CD8-positive, alpha-beta memory T cell (primary cell): ENCODE measurements around the gene PLEKHA6. TPM values are rescaled to one million over a fixed set of nuclear protein-coding genes. Genes with fewer than 3 reads are reported as not detected.

Experiments
- CTCF ChIA-PET: fragments of 350-600 bp; sonication (Branson Sonifier 250); formaldehyde crosslinking; loops from one replicate; lab custom pipeline; 2021; ENCODE audit warnings: antibody characterized with exemption; lab: Charles Lee
- POLR2A ChIA-PET: fragments of 350-600 bp; sonication (Branson Sonifier 250); formaldehyde crosslinking; loops from one replicate; lab custom pipeline; 2021; ENCODE audit warnings: antibody characterized with exemption; lab: Charles Lee
- DNase-seq, 5 donors: peaks; one replicate each; pipeline versions ENCODE4 v3.0.0 to v3.0.0-alpha.2; 2020 to 2022; ENCODE audit warnings: mixed read lengths in 1 of 5
- H3K27ac ChIP-seq: one replicate; pipeline ENCODE4 v1.7.0; 2013; ENCODE audit warnings: low read depth, mild to moderate bottlenecking, low read length, moderate library complexity
- H3K27me3 ChIP-seq: 2 replicates; pipeline ENCODE4 v1.7.0; 2013; ENCODE audit warnings: low read length, mild to moderate bottlenecking; ENCODE audit not compliant: insufficient read depth, poor library complexity, severe bottlenecking
- H3K36me3 ChIP-seq: 2 replicates; pipeline ENCODE4 v1.7.0; 2013; ENCODE audit warnings: mild to moderate bottlenecking, low read length, moderate library complexity; ENCODE audit not compliant: insufficient read depth
- H3K4me1 ChIP-seq: 2 replicates; pipeline ENCODE4 v1.7.0; 2013; ENCODE audit warnings: mild to moderate bottlenecking, low read length, moderate library complexity; ENCODE audit not compliant: insufficient read depth
- H3K4me3 ChIP-seq: 2 replicates; pipeline ENCODE4 v1.7.0; 2013; ENCODE audit warnings: mild to moderate bottlenecking, low read length
- H3K9me3 ChIP-seq: 2 replicates; pipeline ENCODE4 v1.7.0; 2013; ENCODE audit warnings: mild to moderate bottlenecking, low read length
- H3K27ac Mint-ChIP-seq, 8 donors: one replicate each; pipeline ENCODE4 v1.8.0; 2020 to 2021; ENCODE audit warnings: mixed read lengths in 8 of 8, mild to moderate bottlenecking in 6 of 8, inconsistent platforms in 3 of 8, moderate library complexity in 3 of 8
- H3K27me3 Mint-ChIP-seq, 2 donors: one replicate each; pipeline ENCODE4 v1.8.0; 2020 to 2021; ENCODE audit warnings: mixed read lengths in 2 of 2, mild to moderate bottlenecking in 1 of 2, moderate library complexity in 1 of 2
- H3K36me3 Mint-ChIP-seq, 3 donors: one replicate each; pipeline ENCODE4 v1.8.0; 2020 to 2021; ENCODE audit warnings: mixed read lengths in 3 of 3, inconsistent platforms in 1 of 3, mild to moderate bottlenecking in 1 of 3
- H3K4me1 Mint-ChIP-seq, 3 donors: one replicate each; pipeline ENCODE4 v1.8.0; 2020 to 2021; ENCODE audit warnings: mixed read lengths in 3 of 3, inconsistent platforms in 1 of 3, mild to moderate bottlenecking in 1 of 3
- H3K4me3 Mint-ChIP-seq, 7 donors: one replicate each; pipeline ENCODE4 v1.8.0; 2020 to 2021; ENCODE audit warnings: mixed read lengths in 7 of 7, mild to moderate bottlenecking in 6 of 7, moderate library complexity in 4 of 7, inconsistent platforms in 2 of 7
- H3K9me3 Mint-ChIP-seq, 5 donors: one replicate each; pipeline ENCODE4 v1.8.0; 2020 to 2022; ENCODE audit warnings: mixed read lengths in 5 of 5, mild to moderate bottlenecking in 3 of 5, moderate library complexity in 2 of 5, inconsistent platforms in 1 of 5
- polyA plus RNA-seq: library from polyadenylated mRNA; unstranded; fragments of 300-500 nt; fragmentation: Illumina TruSeq; gene quantifications from one replicate; pipeline ENCODE4 v1.2.3, GENCODE V29; 2021
- total RNA-seq, 2 experiments: library from RNA; stranded (reverse); gene quantifications; one replicate each; pipeline ENCODE4 v1.2.3, GENCODE V29; 2021

PLEKHA6 gene
- total and polyA plus RNA-seq, 3 experiments from 2014 or later = 0.09 to 0.13 TPM; not detected in 1

DNA sequence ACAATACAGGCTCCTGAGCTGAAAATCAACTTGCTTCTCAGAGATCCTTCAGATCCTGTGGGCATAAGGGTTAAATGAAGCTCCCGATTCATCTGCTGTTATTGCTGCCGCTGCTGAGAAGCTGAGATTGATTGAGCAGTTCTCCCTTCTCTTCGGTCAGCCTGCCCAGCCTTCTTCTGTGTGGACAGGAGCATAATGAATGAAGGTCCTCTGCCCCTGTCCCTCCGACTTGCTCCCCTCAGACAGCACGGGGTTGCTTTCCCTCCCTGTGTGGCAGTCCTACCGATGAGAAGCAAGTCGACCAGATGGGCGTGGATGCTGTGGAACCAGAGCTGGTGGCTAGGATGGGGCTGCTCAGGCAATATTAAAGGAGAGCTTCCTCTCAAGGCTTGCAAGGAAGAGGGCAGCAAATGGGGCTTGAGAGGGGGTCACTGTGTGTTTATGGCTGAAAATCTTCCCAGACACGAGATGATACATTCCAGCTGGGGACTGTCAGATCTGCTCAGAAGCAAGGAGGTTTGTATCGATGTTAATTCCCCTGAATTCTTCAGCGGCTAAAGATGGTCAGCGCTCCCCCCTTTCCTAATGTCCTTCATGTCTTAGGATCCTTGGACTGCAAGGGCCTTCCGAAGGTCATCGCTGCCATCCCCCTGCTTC lies 82.0 kb downstream of the PLEKHA6 start:
- no peak overlapping the region for H3K4me3 Mint-ChIP-seq
- H3K9me3 Mint-ChIP-seq = no peaks in the 10 kb centered on the region
- DNase-seq = no peak
- H3K4me1 Mint-ChIP-seq = no peaks in the 10 kb centered on the region
- Histone ChIP-seq H3K4me1 (no peaks in the 10 kb centered on the region), H3K27me3 (peaks cover 4% of the 10 kb centered on the region), H3K36me3 (no peaks in the 10 kb centered on the region), H3K27ac (no peak overlapping the region), H3K4me3 (no peak overlapping the region), H3K9me3 (no peaks in the 10 kb centered on the region)
- ChIA-PET CTCF (interaction anchor here (0.7 to 1.0 kb wide), 2 partner anchors 17 to 71 kb away, joined by 3 read pairs; no protein-coding TSS in a partner anchor), POLR2A (no interaction called here)
- no peak overlapping the region for H3K27ac Mint-ChIP-seq
- no peaks in the 10 kb centered on the region for H3K36me3 Mint-ChIP-seq
- H3K27me3 Mint-ChIP-seq = peaks cover 22 to 68% of the 10 kb centered on the region in 2 donors

DNA sequence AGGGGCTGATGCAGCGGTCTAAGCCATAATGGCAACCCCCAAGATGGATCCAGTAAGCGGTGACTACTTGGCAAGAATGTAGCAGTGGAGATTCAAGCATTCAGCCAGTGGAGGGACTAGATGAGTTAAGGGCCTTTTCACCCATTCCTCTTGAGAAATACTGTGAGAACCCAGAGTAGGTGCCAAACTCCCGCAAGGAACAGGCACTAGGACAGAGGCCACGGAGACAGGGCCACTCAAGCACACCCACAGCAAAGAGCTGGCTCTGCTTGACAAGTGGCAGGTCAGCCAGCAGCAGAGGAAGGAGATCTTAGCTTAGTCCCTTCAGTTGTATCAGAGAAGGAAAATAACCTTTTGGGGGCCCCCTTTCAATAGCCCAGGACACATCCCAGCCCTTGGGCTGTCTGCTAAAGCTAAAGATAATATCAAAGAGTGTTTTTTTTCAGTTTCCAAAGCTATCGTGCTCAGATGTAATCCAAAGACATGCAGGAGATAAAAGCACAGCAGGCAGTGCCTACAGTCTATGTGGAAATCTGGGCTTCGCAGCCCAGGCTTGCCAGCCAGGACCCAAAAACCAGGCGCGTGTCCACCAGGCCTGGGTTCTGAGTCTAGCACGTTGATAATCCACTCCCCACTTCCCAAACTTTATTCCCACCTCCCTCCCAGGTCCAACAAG lies 83.9 kb downstream of the PLEKHA6 start:
- no peak overlapping the region for H3K4me3 Mint-ChIP-seq
- Histone ChIP-seq H3K4me1 (no peaks in the 10 kb centered on the region), H3K9me3 (no peaks in the 10 kb centered on the region), H3K4me3 (no peak overlapping the region), H3K36me3 (no peaks in the 10 kb centered on the region), H3K27ac (no peak overlapping the region), H3K27me3 (peaks cover 4% of the 10 kb centered on the region)
- no peaks in the 10 kb centered on the region for H3K4me1 Mint-ChIP-seq
- no peak overlapping the region for H3K27ac Mint-ChIP-seq
- CTCF ChIA-PET = no interaction called here
- POLR2A ChIA-PET = no interaction called here
- no peaks in the 10 kb centered on the region for H3K36me3 Mint-ChIP-seq
- peaks cover 16 to 54% of the 10 kb centered on the region in 2 donors for H3K27me3 Mint-ChIP-seq
- no peak for DNase-seq
- no peaks in the 10 kb centered on the region for H3K9me3 Mint-ChIP-seq

- H3K27me3 ChIP-seq = no peaks in the 10 kb centered on the region
- H3K27ac ChIP-seq = no peak overlapping the region
- POLR2A ChIA-PET = no interaction called here
- Mint-ChIP-seq H3K27ac (no peak overlapping the region), H3K4me1 (no peaks in the 10 kb centered on the region), H3K9me3 (no peaks in the 10 kb centered on the region), H3K4me3 (no peak overlapping the region), H3K36me3 (no peaks in the 10 kb centered on the region), H3K27me3 (peaks cover 15 to 41% of the 10 kb centered on the region in 2 donors)
- H3K9me3 ChIP-seq = no peaks in the 10 kb centered on the region
- no peak for DNase-seq
- H3K4me3 ChIP-seq = no peak overlapping the region
- no peaks in the 10 kb centered on the region for H3K4me1 ChIP-seq
- H3K36me3 ChIP-seq = no peaks in the 10 kb centered on the region
- CTCF ChIA-PET = no interaction called here
These were observed 85.3 kb downstream of the PLEKHA6 start for GRCh38 chr1:204274446-204274845.

- H3K4me1 Mint-ChIP-seq = no peaks in the 10 kb centered on the region
- no peak for DNase-seq
- no peak overlapping the region for H3K4me3 Mint-ChIP-seq
- H3K27ac Mint-ChIP-seq = no peak overlapping the region
- no peaks in the 10 kb centered on the region for H3K9me3 ChIP-seq
- no peak overlapping the region for H3K4me3 ChIP-seq
- no peaks in the 10 kb centered on the region for H3K27me3 ChIP-seq
- ChIA-PET POLR2A (no interaction called here), CTCF (no interaction called here)
- H3K4me1 ChIP-seq = no peaks in the 10 kb centered on the region
- no peaks in the 10 kb centered on the region for H3K36me3 ChIP-seq
- no peak overlapping the region for H3K27ac ChIP-seq
- H3K9me3 Mint-ChIP-seq = no peaks in the 10 kb centered on the region
- peaks cover 5 to 28% of the 10 kb centered on the region in 2 donors for H3K27me3 Mint-ChIP-seq
- no peaks in the 10 kb centered on the region for H3K36me3 Mint-ChIP-seq
These were observed 87.2 kb downstream of the PLEKHA6 start for GRCh38 chr1:204272505-204272904.

- Histone ChIP-seq H3K27ac (no peak overlapping the region), H3K27me3 (no peaks in the 10 kb centered on the region), H3K36me3 (no peaks in the 10 kb centered on the region), H3K9me3 (no peaks in the 10 kb centered on the region), H3K4me1 (no peaks in the 10 kb centered on the region), H3K4me3 (no peak overlapping the region)
- DNase-seq = no peak
- Mint-ChIP-seq H3K27ac (no peak overlapping the region), H3K4me1 (no peaks in the 10 kb centered on the region), H3K36me3 (no peaks in the 10 kb centered on the region), H3K4me3 (no peak overlapping the region), H3K27me3 (peaks cover 5 to 27% of the 10 kb centered on the region in 2 donors), H3K9me3 (no peaks in the 10 kb centered on the region)
- CTCF ChIA-PET = no interaction called here
- POLR2A ChIA-PET = no interaction called here
These were observed 87.8 kb downstream of the PLEKHA6 start for GRCh38 chr1:204271970-204272369.

DNA sequence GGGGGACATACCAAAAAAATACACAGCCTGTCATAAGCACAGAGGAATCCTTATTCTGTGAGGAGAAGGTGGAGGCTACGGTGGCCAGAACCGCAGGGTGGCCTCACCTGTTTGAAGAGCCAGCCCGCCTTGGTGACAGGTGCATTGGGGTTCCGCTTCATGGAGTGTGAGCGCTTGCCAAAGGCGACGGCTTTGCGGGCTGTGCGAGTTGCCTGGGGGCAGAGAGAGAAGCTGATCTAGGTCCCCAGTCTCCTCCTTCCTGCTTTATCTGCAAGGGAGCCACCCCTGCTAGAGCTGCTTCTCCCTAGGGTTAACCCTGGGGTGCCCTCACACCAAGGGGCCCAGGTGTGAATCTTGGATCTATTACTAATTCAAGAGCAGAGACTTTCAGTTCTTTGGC lies 91.6 kb downstream of the PLEKHA6 start:
- no peaks in the 10 kb centered on the region for H3K4me1 Mint-ChIP-seq
- H3K27me3 ChIP-seq = no peaks in the 10 kb centered on the region
- no peak overlapping the region for H3K27ac ChIP-seq
- no peaks in the 10 kb centered on the region for H3K4me1 ChIP-seq
- H3K27me3 Mint-ChIP-seq = peaks cover 0 to 4% of the 10 kb centered on the region in 2 donors
- CTCF ChIA-PET = no interaction called here
- DNase-seq = no peak
- no peaks in the 10 kb centered on the region for H3K9me3 ChIP-seq
- no peak overlapping the region for H3K4me3 ChIP-seq
- H3K4me3 Mint-ChIP-seq = no peak overlapping the region
- no peaks in the 10 kb centered on the region for H3K36me3 ChIP-seq
- H3K27ac Mint-ChIP-seq = no peak overlapping the region
- POLR2A ChIA-PET = no interaction called here
- no peaks in the 10 kb centered on the region for H3K9me3 Mint-ChIP-seq
- no peaks in the 10 kb centered on the region for H3K36me3 Mint-ChIP-seq

DNA sequence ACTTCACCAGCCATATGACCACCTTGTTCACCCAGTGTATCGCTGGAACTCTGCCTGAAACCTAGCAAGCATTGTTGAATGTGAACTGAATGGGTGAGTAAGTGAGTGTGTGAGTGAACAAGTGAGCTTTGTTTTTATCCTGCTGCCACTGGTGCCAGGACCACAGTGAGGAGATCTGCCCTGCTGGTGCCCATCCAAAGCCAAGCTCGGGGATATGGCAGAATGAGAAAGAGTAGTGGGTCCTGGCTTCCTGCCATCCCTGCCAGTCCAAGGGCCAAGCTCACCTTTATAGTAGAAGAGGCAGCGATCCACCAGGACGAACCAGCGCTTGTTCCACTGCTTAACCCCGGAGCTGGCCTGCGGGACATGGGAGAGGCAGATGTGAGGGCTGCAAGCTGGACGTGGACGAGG lies 92.5 kb downstream of the PLEKHA6 start:
- Mint-ChIP-seq H3K4me3 (no peak overlapping the region), H3K27me3 (peaks cover 0 to 4% of the 10 kb centered on the region in 2 donors), H3K9me3 (no peaks in the 10 kb centered on the region), H3K36me3 (no peaks in the 10 kb centered on the region), H3K4me1 (no peaks in the 10 kb centered on the region), H3K27ac (no peak overlapping the region)
- no peaks in the 10 kb centered on the region for H3K27me3 ChIP-seq
- CTCF ChIA-PET = no interaction called here
- H3K9me3 ChIP-seq = no peaks in the 10 kb centered on the region
- no peak overlapping the region for H3K27ac ChIP-seq
- POLR2A ChIA-PET = no interaction called here
- H3K4me3 ChIP-seq = no peak overlapping the region
- no peak for DNase-seq
- H3K36me3 ChIP-seq = no peaks in the 10 kb centered on the region
- H3K4me1 ChIP-seq = no peaks in the 10 kb centered on the region

GRCh38 chr1:204266504-204267034 lies 93.2 kb downstream of the PLEKHA6 start:
- Mint-ChIP-seq H3K27me3 (peaks cover 4% of the 10 kb centered on the region in 2 donors), H3K4me1 (no peaks in the 10 kb centered on the region), H3K36me3 (no peaks in the 10 kb centered on the region), H3K4me3 (no peak overlapping the region), H3K9me3 (no peaks in the 10 kb centered on the region), H3K27ac (no peak overlapping the region)
- no peaks in the 10 kb centered on the region for H3K9me3 ChIP-seq
- H3K36me3 ChIP-seq = no peaks in the 10 kb centered on the region
- H3K27ac ChIP-seq = no peak overlapping the region
- no peak overlapping the region for H3K4me3 ChIP-seq
- H3K27me3 ChIP-seq = no peaks in the 10 kb centered on the region
- CTCF ChIA-PET = no interaction called here
- POLR2A ChIA-PET = no interaction called here
- no peaks in the 10 kb centered on the region for H3K4me1 ChIP-seq
- DNase-seq = no peak
